ENCODE results near the gene METTL18.
A peak's percentile ranks its signal among the peaks of the same experiment; 100 is the strongest.

Gene METTL18

DNA sequence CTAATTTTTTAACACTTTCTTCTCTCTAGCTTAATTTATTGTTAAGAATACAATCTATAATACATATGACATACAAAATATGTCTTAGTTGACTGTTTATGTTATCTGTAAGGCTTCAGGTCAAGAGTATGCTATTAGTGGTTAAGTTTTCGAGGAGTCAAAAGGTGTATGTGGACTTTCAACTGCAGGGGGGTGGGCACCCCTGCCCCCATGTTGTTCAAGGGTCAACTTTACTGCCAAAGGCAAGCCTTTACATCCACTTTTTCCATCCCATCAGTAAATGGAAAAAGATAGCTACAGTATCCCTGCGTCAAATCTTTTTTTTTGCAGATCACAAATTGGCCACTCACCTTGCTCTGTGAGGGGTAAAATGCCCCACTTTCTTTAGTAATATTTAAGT, 6.3 kb downstream of the METTL18 start:
- Histone ChIP-seq H3K4me3 (ENCODE audit: severe bottlenecking) (no peak overlapping the region), H3K27me3 (ENCODE audit: insufficient read depth, poor library complexity, severe bottlenecking) (no peaks in the 10 kb centered on the region), H3K9me3 (ENCODE audit: severe bottlenecking) (no peaks in the 10 kb centered on the region), H3K27ac (ENCODE audit: poor library complexity, severe bottlenecking) (no peak overlapping the region), H3K4me1 (ENCODE audit: insufficient read depth, poor library complexity, severe bottlenecking) (no peaks in the 10 kb centered on the region), H3K36me3 (ENCODE audit: low read depth) (peaks cover 16% of the 10 kb centered on the region; the same call in 1 of the 2 replicates)
- no peak for DNase-seq (ENCODE audit: low spot score)
- no peak for ATAC-seq (ENCODE audit: low read depth)
- no peak for TF ChIP-seq CTCF (IDR thresholded peaks at IDR 0.05; ENCODE audit: poor library complexity, severe bottlenecking)

DNA sequence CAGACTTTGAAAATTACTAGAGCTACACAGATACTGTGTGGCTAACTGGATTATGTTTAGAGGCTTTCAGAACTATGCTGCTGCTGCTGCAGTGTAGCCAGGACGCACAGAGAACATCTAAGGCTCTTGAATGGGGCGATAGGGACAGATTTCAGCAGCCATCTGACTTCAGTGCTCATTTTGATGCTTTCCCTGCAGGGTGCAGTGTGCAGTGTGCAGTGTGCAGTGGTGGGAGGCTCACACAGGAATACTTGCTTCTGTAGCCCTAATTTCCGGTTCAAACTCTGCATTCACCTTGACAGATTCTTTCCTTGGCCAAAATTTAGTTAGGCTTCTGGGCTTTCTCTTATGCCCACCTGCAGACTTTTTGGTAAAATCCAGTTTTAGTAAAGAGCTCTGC, 7.7 kb downstream of the METTL18 start:
- Histone ChIP-seq H3K4me1 (ENCODE audit: insufficient read depth, poor library complexity, severe bottlenecking) (peaks cover 4% of the 10 kb centered on the region), H3K27ac (ENCODE audit: poor library complexity, severe bottlenecking) (no peak overlapping the region), H3K27me3 (ENCODE audit: insufficient read depth, poor library complexity, severe bottlenecking) (no peaks in the 10 kb centered on the region), H3K4me3 (ENCODE audit: severe bottlenecking) (no peak overlapping the region), H3K36me3 (ENCODE audit: low read depth) (peaks cover 2% of the 10 kb centered on the region; the same call in 1 of the 2 replicates), H3K9me3 (ENCODE audit: severe bottlenecking) (no peaks in the 10 kb centered on the region)
- no peak for TF ChIP-seq CTCF (IDR thresholded peaks at IDR 0.05; ENCODE audit: poor library complexity, severe bottlenecking)
- DNase-seq (ENCODE audit: low spot score) (no peak), ATAC-seq (ENCODE audit: low read depth) (peak; percentile 17; the same call in 1 of the 3 replicates)

DNA sequence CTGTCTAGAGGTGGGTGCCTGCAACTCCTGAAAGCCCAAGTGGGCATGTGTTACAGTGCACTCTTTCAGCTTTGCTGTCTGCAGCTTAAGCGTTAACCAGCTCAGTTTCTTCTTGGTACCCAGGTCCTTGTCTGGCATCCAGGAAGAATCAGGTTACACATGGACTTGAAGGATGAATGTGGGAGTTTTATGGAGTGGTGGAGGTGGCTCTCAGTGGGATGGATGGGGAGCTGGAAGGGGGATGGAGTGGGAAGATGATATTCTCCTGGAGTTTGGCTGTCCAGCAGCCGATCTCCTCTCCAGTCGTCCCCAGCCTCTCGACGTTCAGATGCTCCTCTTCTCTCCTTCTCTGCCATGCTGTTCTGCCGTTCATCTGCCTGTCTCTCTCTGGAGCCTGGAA, 9.4 kb downstream of the METTL18 start:
- no peaks in the 10 kb centered on the region for H3K36me3 ChIP-seq (ENCODE audit: low read depth)
- TF ChIP-seq CTCF (IDR thresholded peaks at IDR 0.05; ENCODE audit: poor library complexity, severe bottlenecking): no peak
- H3K27ac ChIP-seq (ENCODE audit: poor library complexity, severe bottlenecking): no peak overlapping the region
- ATAC-seq (ENCODE audit: low read depth) (no peak), DNase-seq (ENCODE audit: low spot score) (no peak)
- no peak overlapping the region for H3K4me3 ChIP-seq (ENCODE audit: severe bottlenecking)
- H3K4me1 ChIP-seq (ENCODE audit: insufficient read depth, poor library complexity, severe bottlenecking): peaks cover 21% of the 10 kb centered on the region
- H3K9me3 ChIP-seq (ENCODE audit: severe bottlenecking): no peaks in the 10 kb centered on the region
- H3K27me3 ChIP-seq (ENCODE audit: insufficient read depth, poor library complexity, severe bottlenecking): no peaks in the 10 kb centered on the region

GRCh38 chr1:169784102-169784501, 10.6 kb downstream of the METTL18 start:
- no peak for DNase-seq (ENCODE audit: low spot score)
- H3K27ac ChIP-seq (ENCODE audit: poor library complexity, severe bottlenecking): no peak overlapping the region
- no peak for ATAC-seq (ENCODE audit: low read depth)
- no peak for TF ChIP-seq CTCF (IDR thresholded peaks at IDR 0.05; ENCODE audit: poor library complexity, severe bottlenecking)
- H3K36me3 ChIP-seq (ENCODE audit: low read depth): no peaks in the 10 kb centered on the region
- H3K4me3 ChIP-seq (ENCODE audit: severe bottlenecking): no peak overlapping the region
- H3K9me3 ChIP-seq (ENCODE audit: severe bottlenecking): no peaks in the 10 kb centered on the region
- H3K4me1 ChIP-seq (ENCODE audit: insufficient read depth, poor library complexity, severe bottlenecking): peaks cover 23% of the 10 kb centered on the region
- no peaks in the 10 kb centered on the region for H3K27me3 ChIP-seq (ENCODE audit: insufficient read depth, poor library complexity, severe bottlenecking)

DNA sequence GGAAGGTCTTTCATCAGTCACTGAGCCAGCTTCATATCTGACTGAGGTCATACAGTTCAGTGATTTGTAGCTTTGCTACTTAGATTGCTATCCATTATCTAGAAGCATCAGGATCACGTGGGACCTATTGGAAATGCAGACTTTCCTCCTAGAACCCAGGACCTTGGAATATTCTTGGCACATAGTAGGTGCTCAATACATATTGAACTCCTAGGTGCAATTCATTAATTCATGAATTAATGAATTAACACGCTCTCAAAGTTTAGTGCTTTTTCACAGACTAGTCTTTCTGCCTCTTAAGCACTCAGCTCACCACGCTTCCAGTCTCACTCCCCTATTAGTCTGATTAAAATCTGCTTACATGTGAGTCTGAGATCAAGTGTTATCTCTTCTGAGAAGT, 12.1 kb downstream of the METTL18 start:
- Histone ChIP-seq H3K4me3 (ENCODE audit: severe bottlenecking) (no peak overlapping the region), H3K9me3 (ENCODE audit: severe bottlenecking) (no peaks in the 10 kb centered on the region), H3K36me3 (ENCODE audit: low read depth) (no peaks in the 10 kb centered on the region), H3K27me3 (ENCODE audit: insufficient read depth, poor library complexity, severe bottlenecking) (no peaks in the 10 kb centered on the region), H3K4me1 (ENCODE audit: insufficient read depth, poor library complexity, severe bottlenecking) (peaks cover 23% of the 10 kb centered on the region), H3K27ac (ENCODE audit: poor library complexity, severe bottlenecking) (peak overlapping the region; percentile 74)
- no peak for TF ChIP-seq CTCF (IDR thresholded peaks at IDR 0.05; ENCODE audit: poor library complexity, severe bottlenecking)
- DNase-seq (ENCODE audit: low spot score) (no peak), ATAC-seq (ENCODE audit: low read depth) (no peak)

Data from RWPE2 (cell line).